Transverse colon (tissue), 4 donors: Measurements from ENCODE around the gene GNB1. TPM values are rescaled to one million over a fixed set of nuclear protein-coding genes. Genes with fewer than 3 reads are reported as not detected.

Source experiments
- DNase-seq: peaks from one replicate; pipeline ENCODE4 v3.0.0-alpha.2; 2019
- H3K27ac ChIP-seq, 4 donors: fragments of 200-600 bp; sonication (generic); 2 replicates each; pipeline ENCODE4 v1.5.1; 2016 to 2018; ENCODE audit warnings: inconsistent platforms in 4 of 4
- H3K27me3 ChIP-seq: fragments of 200-600 bp; sonication (generic); 2 replicates; pipeline ENCODE4 v1.5.1; 2017; ENCODE audit warnings: inconsistent platforms
- H3K36me3 ChIP-seq, 4 donors: fragments of 200-600 bp; sonication (generic); 2 replicates each; pipeline ENCODE4 v1.5.1; 2017 to 2019; ENCODE audit warnings: inconsistent platforms in 4 of 4
- H3K4me1 ChIP-seq, 4 donors: fragments of 200-600 bp; sonication (generic); 2 replicates each; pipeline ENCODE4 v1.5.1; 2017 to 2020; ENCODE audit warnings: inconsistent platforms in 4 of 4
- H3K4me3 ChIP-seq, 4 donors: fragments of 200-600 bp; sonication (generic); 1 replicate in 1 of 4; 2 replicates in 3 of 4; pipeline versions ENCODE4 v1.5.1 to v1.6.1; 2017 to 2019; ENCODE audit warnings: inconsistent platforms in 4 of 4
- H3K9me3 ChIP-seq, 2 donors: fragments of 200-600 bp; sonication (generic); 2 replicates each; pipeline ENCODE4 v1.5.1; 2017 to 2019; ENCODE audit warnings: inconsistent platforms in 2 of 2
- CTCF ChIP-seq, 5 experiments: fragments of 200-600 bp in 3 of 5; fragments of 450-650 bp in 2 of 5; sonication (generic) in 3 of 5; IDR thresholded peaks; 1 replicate in 2 of 5; 2 replicates in 3 of 5; pipeline ENCODE4 v1.5.1; 2016 to 2017; ENCODE audit warnings: antibody characterized with exemption in 5 of 5, inconsistent platforms in 3 of 5, mild to moderate bottlenecking in 2 of 5, moderate library complexity in 1 of 5
- EP300 ChIP-seq: sonication (generic); formaldehyde crosslinking; IDR thresholded peaks from one replicate; pipeline ENCODE4 v1.6.1; 2017; ENCODE audit warnings: antibody characterized with exemption, low read depth
- POLR2A ChIP-seq: fragments of 450-650 bp; IDR thresholded peaks from one replicate; pipeline ENCODE4 v1.6.1; 2016; ENCODE audit warnings: antibody characterized with exemption, mild to moderate bottlenecking, moderate library complexity
- POLR2AphosphoS5 ChIP-seq, 3 donors: sonication (generic); formaldehyde crosslinking; IDR thresholded peaks; one replicate each; pipeline ENCODE4 v1.6.1; 2016; ENCODE audit warnings: antibody characterized with exemption in 3 of 3
- WGBS, 2 donors: methylation state at CpG; one replicate each; pipeline ENCODE4 v1.1.5; 2018; ENCODE audit warnings: low coverage in 1 of 2; 5-methylcytosine and 5-hydroxymethylcytosine counted together
- in situ Hi-C, 4 donors: fragments of 200-750 bp; cut with MboI; loops; one replicate each; pipeline versions ENCODE4 v1.15.0 to v1.15.1; 2017; ENCODE audit warnings: low sequenced_read_pairs in 3 of 4, low pct_ligation_motif_present in 1 of 4, low pct_unique_long_range_greater_than_20kb in 1 of 4
- intact Hi-C: fragments of 100-400 bp; cut with DNase I; formaldehyde crosslinking; loops from one replicate; pipeline ENCODE4 v1.15.1; 2023; ENCODE audit warnings: low total_unique reads
- total RNA-seq, 4 donors: library from RNA; depleted of rRNA; stranded (reverse); fragments of >200 nt; gene quantifications; one replicate each; pipeline ENCODE4 v1.1.0, GENCODE V29; 2016

GNB1 gene
- total RNA-seq, 4 donors from 2014 or later, result 123 to 191 (median 174) TPM

- no peaks in the 10 kb centered on the region for H3K27me3 ChIP-seq
- H3K4me1 ChIP-seq, result peaks cover 0 to 15% (median 5%) of the 10 kb centered on the region in 4 donors
- 65 to 89% methylated on average over 7 to 8 of the region's 8 CpGs for WGBS, 2 donors
- H3K36me3 ChIP-seq, result no peaks in the 10 kb centered on the region
- no peaks in the 10 kb centered on the region for H3K9me3 ChIP-seq
- no peak overlapping the region for H3K4me3 ChIP-seq
- H3K27ac ChIP-seq, result no peak overlapping the region
- DNase-seq, result no peak
- TF ChIP-seq POLR2A, result no peak
- TF ChIP-seq EP300, result no peak
- no peak for TF ChIP-seq CTCF (IDR thresholded peaks at IDR 0.05)
- TF ChIP-seq POLR2AphosphoS5 (IDR thresholded peaks at IDR 0.05), result no peak
- in situ Hi-C loops, result no loop called here
- intact Hi-C loops, result no loop called here
These were observed 58.7 kb downstream of the GNB1 start for GRCh38 chr1:1832166-1832565.

GRCh38 chr1:1827089-1827848 lies 63.6 kb downstream of the GNB1 start:
- Histone ChIP-seq H3K36me3 (peaks cover 0 to 14% (median 0%) of the 10 kb centered on the region in 4 donors), H3K27me3 (no peaks in the 10 kb centered on the region), H3K27ac (no peak overlapping the region), H3K4me3 (no peak overlapping the region), H3K4me1 (peaks cover 0 to 22% (median 10%) of the 10 kb centered on the region in 4 donors), H3K9me3 (no peaks in the 10 kb centered on the region)
- no peak for TF ChIP-seq EP300
- no peak for TF ChIP-seq CTCF (IDR thresholded peaks at IDR 0.05)
- TF ChIP-seq POLR2A, result no peak
- TF ChIP-seq POLR2AphosphoS5 (IDR thresholded peaks at IDR 0.05), result no peak
- in situ Hi-C loops, result no loop called here
- 76 to 80% methylated on average over 10 to 14 of the region's 14 CpGs for WGBS, 2 donors
- no peak for DNase-seq
- intact Hi-C loops, result no loop called here

- Histone ChIP-seq H3K4me1 (peaks cover 0 to 22% (median 10%) of the 10 kb centered on the region in 4 donors), H3K36me3 (peaks cover 0 to 14% (median 0%) of the 10 kb centered on the region in 4 donors), H3K4me3 (no peak overlapping the region), H3K27ac (no peak overlapping the region), H3K9me3 (no peaks in the 10 kb centered on the region), H3K27me3 (no peaks in the 10 kb centered on the region)
- DNase-seq, result no peak
- WGBS, 2 donors, result 62 to 86% methylated on average over 4 to 9 of the region's 9 CpGs
- in situ Hi-C loops, result no loop called here
- intact Hi-C loops, result no loop called here
- no peak for TF ChIP-seq CTCF (IDR thresholded peaks at IDR 0.05)
- TF ChIP-seq EP300, result no peak
- no peak for TF ChIP-seq POLR2A
- no peak for TF ChIP-seq POLR2AphosphoS5 (IDR thresholded peaks at IDR 0.05)
These were observed 64.4 kb downstream of the GNB1 start for GRCh38 chr1:1826356-1827088.

- H3K36me3 ChIP-seq, result peaks cover 0 to 14% (median 0%) of the 10 kb centered on the region in 4 donors
- H3K4me3 ChIP-seq, result no peak overlapping the region
- intact Hi-C loops (no loop called here), in situ Hi-C loops (no loop called here)
- H3K27me3 ChIP-seq, result no peaks in the 10 kb centered on the region
- H3K9me3 ChIP-seq, result no peaks in the 10 kb centered on the region
- H3K27ac ChIP-seq, result no peak overlapping the region
- TF ChIP-seq EP300, result no peak
- no peak for TF ChIP-seq CTCF (IDR thresholded peaks at IDR 0.05)
- TF ChIP-seq POLR2A, result no peak
- TF ChIP-seq POLR2AphosphoS5 (IDR thresholded peaks at IDR 0.05), result no peak
- 92 to 94% methylated on average over 5 of the region's 5 CpGs for WGBS, 2 donors
- peaks cover 0 to 22% (median 10%) of the 10 kb centered on the region in 4 donors for H3K4me1 ChIP-seq
- DNase-seq, result no peak
These were observed 65.7 kb downstream of the GNB1 start for GRCh38 chr1:1825217-1825616.
